ENCODE results near the gene DIPK1A.

The DIPK1A gene

DNA sequence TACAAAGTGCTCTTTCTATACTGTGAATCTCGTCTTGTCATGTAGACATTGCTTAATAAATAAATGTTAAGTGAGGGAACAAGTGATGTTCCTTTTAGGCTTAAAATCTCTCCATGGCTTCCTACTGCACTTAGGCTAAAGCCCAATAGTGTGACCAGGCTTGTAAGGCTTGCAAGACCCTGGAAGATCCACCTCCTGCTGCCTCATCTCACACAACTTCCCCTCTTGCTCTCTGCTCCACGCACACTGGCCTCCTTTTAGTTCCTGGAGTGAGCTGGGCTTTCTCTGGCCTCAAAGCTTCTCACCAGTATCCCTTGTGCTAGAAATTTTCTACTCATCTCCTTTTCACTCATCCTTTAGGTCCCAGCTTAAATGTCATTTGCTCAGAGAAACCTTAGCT is 41.5 kb upstream of the DIPK1A start:
- no peak for TF ChIP-seq ZBTB7A (IDR thresholded peaks at IDR 0.05; ENCODE audit: low read depth)
- no peak for TF ChIP-seq CREB1 (IDR thresholded peaks at IDR 0.05; ENCODE audit: low read depth)
- TF ChIP-seq, protein P1, sequence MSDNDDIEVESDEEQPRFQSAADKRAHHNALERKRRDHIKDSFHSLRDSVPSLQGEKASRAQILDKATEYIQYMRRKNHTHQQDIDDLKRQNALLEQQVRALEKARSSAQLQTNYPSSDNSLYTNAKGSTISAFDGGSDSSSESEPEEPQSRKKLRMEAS (IDR thresholded peaks at IDR 0.05): no peak
- no peak for TF ChIP-seq NFIC (IDR thresholded peaks at IDR 0.05)
- TF ChIP-seq, protein P2, sequence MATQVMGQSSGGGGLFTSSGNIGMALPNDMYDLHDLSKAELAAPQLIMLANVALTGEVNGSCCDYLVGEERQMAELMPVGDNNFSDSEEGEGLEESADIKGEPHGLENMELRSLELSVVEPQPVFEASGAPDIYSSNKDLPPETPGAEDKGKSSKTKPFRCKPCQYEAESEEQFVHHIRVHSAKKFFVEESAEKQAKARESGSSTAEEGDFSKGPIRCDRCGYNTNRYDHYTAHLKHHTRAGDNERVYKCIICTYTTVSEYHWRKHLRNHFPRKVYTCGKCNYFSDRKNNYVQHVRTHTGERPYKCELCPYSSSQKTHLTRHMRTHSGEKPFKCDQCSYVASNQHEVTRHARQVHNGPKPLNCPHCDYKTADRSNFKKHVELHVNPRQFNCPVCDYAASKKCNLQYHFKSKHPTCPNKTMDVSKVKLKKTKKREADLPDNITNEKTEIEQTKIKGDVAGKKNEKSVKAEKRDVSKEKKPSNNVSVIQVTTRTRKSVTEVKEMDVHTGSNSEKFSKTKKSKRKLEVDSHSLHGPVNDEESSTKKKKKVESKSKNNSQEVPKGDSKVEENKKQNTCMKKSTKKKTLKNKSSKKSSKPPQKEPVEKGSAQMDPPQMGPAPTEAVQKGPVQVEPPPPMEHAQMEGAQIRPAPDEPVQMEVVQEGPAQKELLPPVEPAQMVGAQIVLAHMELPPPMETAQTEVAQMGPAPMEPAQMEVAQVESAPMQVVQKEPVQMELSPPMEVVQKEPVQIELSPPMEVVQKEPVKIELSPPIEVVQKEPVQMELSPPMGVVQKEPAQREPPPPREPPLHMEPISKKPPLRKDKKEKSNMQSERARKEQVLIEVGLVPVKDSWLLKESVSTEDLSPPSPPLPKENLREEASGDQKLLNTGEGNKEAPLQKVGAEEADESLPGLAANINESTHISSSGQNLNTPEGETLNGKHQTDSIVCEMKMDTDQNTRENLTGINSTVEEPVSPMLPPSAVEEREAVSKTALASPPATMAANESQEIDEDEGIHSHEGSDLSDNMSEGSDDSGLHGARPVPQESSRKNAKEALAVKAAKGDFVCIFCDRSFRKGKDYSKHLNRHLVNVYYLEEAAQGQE (IDR thresholded peaks at IDR 0.05; ENCODE audit: low read depth): no peak
- TF ChIP-seq TCF12 (IDR thresholded peaks at IDR 0.05; ENCODE audit: low read depth): no peak
- TF ChIP-seq YY1 (IDR thresholded peaks at IDR 0.05; ENCODE audit: low read depth): no peak
- no peak for TF ChIP-seq CEBPB (IDR thresholded peaks at IDR 0.05)

DNA sequence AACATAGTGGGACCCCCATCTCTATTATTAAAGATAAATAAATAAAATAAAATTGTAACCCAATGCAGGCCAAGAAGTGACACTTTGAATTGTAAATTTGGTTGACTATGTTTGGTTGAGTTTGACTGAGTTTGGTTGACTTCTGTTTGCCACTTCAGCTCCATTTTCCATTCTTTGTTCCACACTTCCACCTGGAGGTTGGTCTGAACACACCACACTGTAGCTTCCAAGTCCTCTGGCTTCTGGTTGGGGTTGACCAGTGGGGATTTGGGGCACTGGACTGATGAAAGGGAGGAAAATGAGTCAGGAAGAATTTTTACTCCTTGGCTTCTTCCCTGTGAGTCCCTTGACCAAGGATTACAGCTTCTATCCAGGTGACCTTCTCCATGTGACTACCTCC is 40.6 kb upstream of the DIPK1A start:
- TF ChIP-seq TEAD4 (IDR thresholded peaks at IDR 0.05): no peak
- TF ChIP-seq, protein P1 (IDR thresholded peaks at IDR 0.05): no peak
- TF ChIP-seq, protein P2 (IDR thresholded peaks at IDR 0.05; ENCODE audit: low read depth): no peak
- no peak for TF ChIP-seq ZBTB7A (IDR thresholded peaks at IDR 0.05; ENCODE audit: low read depth)
- no peak for TF ChIP-seq FOXM1 (IDR thresholded peaks at IDR 0.05; ENCODE audit: borderline replicate concordance, low read depth)
- TF ChIP-seq CREB1 (IDR thresholded peaks at IDR 0.05; ENCODE audit: low read depth): no peak
- TF ChIP-seq RAD21 (IDR thresholded peaks at IDR 0.05; ENCODE audit: low read depth): peak; percentile 39; the same call in 1 of the 2 replicates
- no peak for TF ChIP-seq TAF1 (IDR thresholded peaks at IDR 0.05; ENCODE audit: low read depth)

DNA sequence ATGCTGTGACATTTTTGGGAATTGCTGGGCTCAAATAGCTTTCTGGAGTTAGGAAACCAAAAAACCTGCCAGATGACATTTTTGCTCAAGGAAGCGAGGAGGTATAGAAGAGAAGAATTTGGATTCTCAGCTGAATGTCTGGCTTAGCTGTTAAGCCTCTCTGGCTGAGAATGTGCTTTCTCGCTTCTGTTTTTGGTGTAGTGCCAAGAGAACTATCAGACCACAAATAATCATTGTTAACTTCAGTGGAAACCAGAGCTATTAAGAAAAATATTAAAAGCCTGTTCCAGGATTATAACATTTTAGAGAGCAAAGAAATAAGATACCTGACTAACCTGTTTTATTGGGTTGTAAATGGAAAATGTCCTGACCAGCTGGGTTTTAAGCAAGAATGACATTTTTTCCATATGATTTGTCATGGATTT is 39.5 kb upstream of the DIPK1A start:
- TF ChIP-seq RAD21 (IDR thresholded peaks at IDR 0.05; ENCODE audit: low read depth) (peak; percentile 15), EP300 (IDR thresholded peaks at IDR 0.05; ENCODE audit: borderline replicate concordance) (peak; percentile 75), TEAD4 (IDR thresholded peaks at IDR 0.05) (peak; percentile 91), TCF12 (IDR thresholded peaks at IDR 0.05; ENCODE audit: low read depth) (peak; percentile 89), TAF1 (IDR thresholded peaks at IDR 0.05; ENCODE audit: low read depth) (no peak), NFIC (IDR thresholded peaks at IDR 0.05) (peak; percentile 95), CEBPB (IDR thresholded peaks at IDR 0.05) (peak; percentile 59; the same call in 1 of the 2 replicates), ZBTB7A (IDR thresholded peaks at IDR 0.05; ENCODE audit: low read depth) (no peak), CREB1 (IDR thresholded peaks at IDR 0.05; ENCODE audit: low read depth) (0 out of 2 replicates have a peak, but pooled peaks have one; percentile 12), EGR1 (IDR thresholded peaks at IDR 0.05) (no peak), YY1 (IDR thresholded peaks at IDR 0.05; ENCODE audit: low read depth) (0 out of 2 replicates have a peak, but pooled peaks have one; percentile 24), FOXM1 (IDR thresholded peaks at IDR 0.05; ENCODE audit: borderline replicate concordance, low read depth) (peak; percentile 54; the same call in 1 of the 2 replicates)
- TF ChIP-seq, protein P2 (IDR thresholded peaks at IDR 0.05; ENCODE audit: low read depth): no peak; the same call in 1 of the 2 replicates
- TF ChIP-seq, protein P1 (IDR thresholded peaks at IDR 0.05): peak; percentile 8; the same call in 1 of the 2 replicates
- TF ChIP-seq, protein P3, sequence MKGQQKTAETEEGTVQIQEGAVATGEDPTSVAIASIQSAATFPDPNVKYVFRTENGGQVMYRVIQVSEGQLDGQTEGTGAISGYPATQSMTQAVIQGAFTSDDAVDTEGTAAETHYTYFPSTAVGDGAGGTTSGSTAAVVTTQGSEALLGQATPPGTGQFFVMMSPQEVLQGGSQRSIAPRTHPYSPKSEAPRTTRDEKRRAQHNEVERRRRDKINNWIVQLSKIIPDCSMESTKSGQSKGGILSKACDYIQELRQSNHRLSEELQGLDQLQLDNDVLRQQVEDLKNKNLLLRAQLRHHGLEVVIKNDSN (IDR thresholded peaks at IDR 0.05): no peak

DNA sequence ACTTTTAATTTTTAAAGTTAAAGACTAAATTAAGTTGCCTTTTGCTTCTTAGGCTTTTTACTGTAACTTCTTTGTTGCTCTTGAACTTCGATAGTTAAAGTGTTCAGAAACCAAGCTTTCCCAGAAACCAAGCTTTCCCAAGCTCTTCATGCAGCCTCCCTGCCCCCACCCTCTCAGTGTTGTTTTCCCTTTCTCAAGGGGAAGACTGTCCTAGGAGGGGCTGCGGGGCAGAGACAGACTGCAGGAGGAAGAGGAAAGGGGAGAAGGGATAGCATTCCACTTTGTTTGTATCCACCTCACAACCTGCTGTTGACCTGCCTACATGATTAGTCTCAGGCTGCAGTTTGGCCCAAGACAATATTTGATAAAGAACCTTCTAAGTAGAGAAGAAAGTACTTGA is 39.0 kb upstream of the DIPK1A start:
- TF ChIP-seq TAF1 (IDR thresholded peaks at IDR 0.05; ENCODE audit: low read depth) (no peak), TCF12 (IDR thresholded peaks at IDR 0.05; ENCODE audit: low read depth) (no peak), EP300 (IDR thresholded peaks at IDR 0.05; ENCODE audit: borderline replicate concordance) (no peak), ZBTB7A (IDR thresholded peaks at IDR 0.05; ENCODE audit: low read depth) (no peak), CEBPB (IDR thresholded peaks at IDR 0.05) (no peak), YY1 (IDR thresholded peaks at IDR 0.05; ENCODE audit: low read depth) (no peak), NFIC (IDR thresholded peaks at IDR 0.05) (no peak), TEAD4 (IDR thresholded peaks at IDR 0.05) (no peak)
- TF ChIP-seq, protein P2 (IDR thresholded peaks at IDR 0.05; ENCODE audit: low read depth): no peak
- TF ChIP-seq, protein P3 (IDR thresholded peaks at IDR 0.05): no peak
